Measurements from ENCODE around the gene MYH3. TPM values are rescaled to one million over a fixed set of nuclear protein-coding genes. Genes with fewer than 3 reads are reported as not detected.
A peak's percentile ranks its signal among the peaks of the same experiment; 100 is the strongest.

MYH3 gene
- polyA plus RNA-seq, 1 donor from 2014 or later, result 0.74 TPM

DNA sequence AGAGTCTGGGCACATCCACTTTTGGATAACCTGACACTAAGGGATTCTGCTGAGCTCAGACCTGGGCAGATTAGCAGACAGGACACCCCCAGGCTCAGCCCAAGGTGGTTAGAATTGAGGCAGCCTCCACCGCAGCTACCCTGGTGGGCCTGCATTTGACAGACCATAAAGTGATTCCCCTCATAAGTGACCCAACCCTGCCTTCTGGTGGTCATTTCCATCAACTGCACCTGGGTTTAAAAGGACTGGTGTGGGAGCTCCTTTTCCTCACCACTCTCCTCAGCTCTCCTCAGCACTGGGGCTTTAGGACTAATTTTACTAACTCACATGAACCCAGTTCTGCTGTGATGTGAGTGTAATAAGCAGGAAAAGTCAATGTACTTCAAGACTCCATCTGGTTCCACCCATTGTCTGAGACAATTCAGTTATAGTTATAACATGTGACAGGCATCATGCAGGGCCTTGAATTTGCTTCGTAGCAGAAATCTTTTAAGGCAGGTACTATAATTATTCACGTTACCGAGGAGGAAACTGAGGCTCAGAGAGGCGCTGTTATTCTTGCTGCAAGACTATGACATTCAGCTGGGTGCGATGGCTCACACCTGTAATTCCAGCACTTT lies 42.5 kb downstream of the MYH3 start:
- H2AFZ ChIP-seq (ENCODE audit: low read depth, low read length), result no peak overlapping the region

DNA sequence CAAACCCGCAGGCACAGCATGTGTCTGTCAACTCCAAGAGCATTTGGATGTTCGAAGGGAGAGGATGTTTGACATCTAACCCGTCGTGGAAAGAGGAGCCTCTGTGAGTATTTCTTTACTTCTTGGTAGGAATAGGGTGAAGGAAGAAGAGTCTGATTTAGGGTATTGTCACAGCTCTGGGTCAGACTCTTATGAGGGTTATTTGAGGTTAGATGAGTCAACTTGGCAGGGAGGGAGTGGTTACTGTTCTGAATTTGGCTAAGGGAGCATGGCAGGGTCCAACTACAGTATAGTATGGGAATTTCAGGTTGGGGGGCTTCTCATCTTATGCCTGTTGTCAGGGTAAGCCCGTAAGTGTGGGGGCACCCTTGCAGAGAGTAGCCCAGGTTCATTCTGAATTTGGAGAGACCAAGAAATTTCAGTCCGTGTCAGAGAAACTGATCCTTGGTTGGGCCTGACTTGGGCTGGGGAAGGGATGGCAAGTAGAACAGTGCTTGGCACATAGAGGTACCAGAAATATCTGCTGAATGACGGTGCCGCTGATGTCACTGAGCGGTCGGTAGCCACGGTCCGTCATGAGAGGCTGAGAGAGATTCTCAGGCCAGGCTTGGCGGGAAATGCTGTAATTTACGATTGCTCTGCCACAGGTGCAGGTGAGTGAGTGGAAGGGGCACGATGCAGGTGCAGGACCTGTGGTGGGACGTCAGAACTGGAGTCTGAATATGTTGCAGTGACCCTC lies 43.2 kb downstream of the MYH3 start:
- Histone ChIP-seq H3K36me3 (ENCODE audit: insufficient read depth, low read length) (no peaks in the 10 kb centered on the region), H3K27me3 (ENCODE audit: insufficient read depth, low read depth, low read length) (no peaks in the 10 kb centered on the region), H3K27ac (ENCODE audit: low read length) (no peak overlapping the region), H2AFZ (ENCODE audit: low read depth, low read length) (no peak overlapping the region), H3K9ac (ENCODE audit: low read length) (no peak overlapping the region), H3K9me2 (ENCODE audit: insufficient read depth, low read length) (no peaks in the 10 kb centered on the region), H3K4me3 (ENCODE audit: low read length) (no peak overlapping the region), H3K4me2 (ENCODE audit: low read length) (no peak overlapping the region), H3F3A (ENCODE audit: insufficient read depth, low read length, poor library complexity, severe bottlenecking) (no peaks in the 10 kb centered on the region), H3K9me3 (ENCODE audit: low read length) (no peaks in the 10 kb centered on the region), H4K20me1 (ENCODE audit: insufficient read depth) (no peaks in the 10 kb centered on the region), H3K79me2 (replicated peaks; ENCODE audit: insufficient read depth, low read length) (no peaks in the 10 kb centered on the region)
- no peak for TF ChIP-seq MXI1 (conservative IDR thresholded peaks at IDR 0.05; ENCODE audit: poor library complexity, severe bottlenecking)
- TF ChIP-seq EP300 (conservative IDR thresholded peaks at IDR 0.05; ENCODE audit: poor library complexity, severe bottlenecking), result no peak
- no peak for TF ChIP-seq TAF1 (IDR thresholded peaks at IDR 0.05; ENCODE audit: low read depth)
- TF ChIP-seq EZH2 (IDR thresholded peaks at IDR 0.05; ENCODE audit: borderline replicate concordance, insufficient read depth, low read length, poor library complexity, severe bottlenecking), result no peak
- TF ChIP-seq, protein P1, sequence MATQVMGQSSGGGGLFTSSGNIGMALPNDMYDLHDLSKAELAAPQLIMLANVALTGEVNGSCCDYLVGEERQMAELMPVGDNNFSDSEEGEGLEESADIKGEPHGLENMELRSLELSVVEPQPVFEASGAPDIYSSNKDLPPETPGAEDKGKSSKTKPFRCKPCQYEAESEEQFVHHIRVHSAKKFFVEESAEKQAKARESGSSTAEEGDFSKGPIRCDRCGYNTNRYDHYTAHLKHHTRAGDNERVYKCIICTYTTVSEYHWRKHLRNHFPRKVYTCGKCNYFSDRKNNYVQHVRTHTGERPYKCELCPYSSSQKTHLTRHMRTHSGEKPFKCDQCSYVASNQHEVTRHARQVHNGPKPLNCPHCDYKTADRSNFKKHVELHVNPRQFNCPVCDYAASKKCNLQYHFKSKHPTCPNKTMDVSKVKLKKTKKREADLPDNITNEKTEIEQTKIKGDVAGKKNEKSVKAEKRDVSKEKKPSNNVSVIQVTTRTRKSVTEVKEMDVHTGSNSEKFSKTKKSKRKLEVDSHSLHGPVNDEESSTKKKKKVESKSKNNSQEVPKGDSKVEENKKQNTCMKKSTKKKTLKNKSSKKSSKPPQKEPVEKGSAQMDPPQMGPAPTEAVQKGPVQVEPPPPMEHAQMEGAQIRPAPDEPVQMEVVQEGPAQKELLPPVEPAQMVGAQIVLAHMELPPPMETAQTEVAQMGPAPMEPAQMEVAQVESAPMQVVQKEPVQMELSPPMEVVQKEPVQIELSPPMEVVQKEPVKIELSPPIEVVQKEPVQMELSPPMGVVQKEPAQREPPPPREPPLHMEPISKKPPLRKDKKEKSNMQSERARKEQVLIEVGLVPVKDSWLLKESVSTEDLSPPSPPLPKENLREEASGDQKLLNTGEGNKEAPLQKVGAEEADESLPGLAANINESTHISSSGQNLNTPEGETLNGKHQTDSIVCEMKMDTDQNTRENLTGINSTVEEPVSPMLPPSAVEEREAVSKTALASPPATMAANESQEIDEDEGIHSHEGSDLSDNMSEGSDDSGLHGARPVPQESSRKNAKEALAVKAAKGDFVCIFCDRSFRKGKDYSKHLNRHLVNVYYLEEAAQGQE (IDR thresholded peaks at IDR 0.05; ENCODE audit: borderline replicate concordance), result no peak
- TF ChIP-seq, protein P2, sequence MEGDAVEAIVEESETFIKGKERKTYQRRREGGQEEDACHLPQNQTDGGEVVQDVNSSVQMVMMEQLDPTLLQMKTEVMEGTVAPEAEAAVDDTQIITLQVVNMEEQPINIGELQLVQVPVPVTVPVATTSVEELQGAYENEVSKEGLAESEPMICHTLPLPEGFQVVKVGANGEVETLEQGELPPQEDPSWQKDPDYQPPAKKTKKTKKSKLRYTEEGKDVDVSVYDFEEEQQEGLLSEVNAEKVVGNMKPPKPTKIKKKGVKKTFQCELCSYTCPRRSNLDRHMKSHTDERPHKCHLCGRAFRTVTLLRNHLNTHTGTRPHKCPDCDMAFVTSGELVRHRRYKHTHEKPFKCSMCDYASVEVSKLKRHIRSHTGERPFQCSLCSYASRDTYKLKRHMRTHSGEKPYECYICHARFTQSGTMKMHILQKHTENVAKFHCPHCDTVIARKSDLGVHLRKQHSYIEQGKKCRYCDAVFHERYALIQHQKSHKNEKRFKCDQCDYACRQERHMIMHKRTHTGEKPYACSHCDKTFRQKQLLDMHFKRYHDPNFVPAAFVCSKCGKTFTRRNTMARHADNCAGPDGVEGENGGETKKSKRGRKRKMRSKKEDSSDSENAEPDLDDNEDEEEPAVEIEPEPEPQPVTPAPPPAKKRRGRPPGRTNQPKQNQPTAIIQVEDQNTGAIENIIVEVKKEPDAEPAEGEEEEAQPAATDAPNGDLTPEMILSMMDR (IDR thresholded peaks at IDR 0.05; ENCODE audit: poor library complexity, severe bottlenecking), result no peak
- TF ChIP-seq SMC3 (conservative IDR thresholded peaks at IDR 0.05; ENCODE audit: poor library complexity), result no peak
- TF ChIP-seq POLR2AphosphoS5 (IDR thresholded peaks at IDR 0.05), result no peak

More for the DNA sequence above, 42.5 kb downstream of the MYH3 start:
- Histone ChIP-seq H3K27me3 (ENCODE audit: insufficient read depth, low read depth, low read length) (no peaks in the 10 kb centered on the region), H3K79me2 (replicated peaks; ENCODE audit: insufficient read depth, low read length) (no peaks in the 10 kb centered on the region), H3K9ac (ENCODE audit: low read length) (no peak overlapping the region), H3K9me3 (ENCODE audit: low read length) (no peaks in the 10 kb centered on the region), H3K9me2 (ENCODE audit: insufficient read depth, low read length) (no peaks in the 10 kb centered on the region), H4K20me1 (ENCODE audit: insufficient read depth) (no peaks in the 10 kb centered on the region), H3K4me2 (ENCODE audit: low read length) (no peak overlapping the region), H3K36me3 (ENCODE audit: insufficient read depth, low read length) (no peaks in the 10 kb centered on the region), H3F3A (ENCODE audit: insufficient read depth, low read length, poor library complexity, severe bottlenecking) (no peaks in the 10 kb centered on the region), H3K4me3 (ENCODE audit: low read length) (no peak overlapping the region), H3K27ac (ENCODE audit: low read length) (no peak overlapping the region)
- TF ChIP-seq EP300 (conservative IDR thresholded peaks at IDR 0.05; ENCODE audit: poor library complexity, severe bottlenecking) (no peak), TAF1 (IDR thresholded peaks at IDR 0.05; ENCODE audit: low read depth) (no peak), MXI1 (conservative IDR thresholded peaks at IDR 0.05; ENCODE audit: poor library complexity, severe bottlenecking) (no peak), POLR2AphosphoS5 (IDR thresholded peaks at IDR 0.05) (no peak), RAD21 (conservative IDR thresholded peaks at IDR 0.05) (peak; percentile 98), EZH2 (IDR thresholded peaks at IDR 0.05; ENCODE audit: borderline replicate concordance, insufficient read depth, low read length, poor library complexity, severe bottlenecking) (no peak), SMC3 (conservative IDR thresholded peaks at IDR 0.05; ENCODE audit: poor library complexity) (peak; percentile 99)
- TF ChIP-seq, protein P2 (IDR thresholded peaks at IDR 0.05; ENCODE audit: poor library complexity, severe bottlenecking), result peak; percentile 96
- TF ChIP-seq, protein P1 (IDR thresholded peaks at IDR 0.05; ENCODE audit: borderline replicate concordance), result no peak

Data from neural cell (in vitro differentiated cells).